Adipocyte (in vitro differentiated cells): Measurements from ENCODE around the gene G2E3.

ENCODE experiments used
- DNase-seq: peaks from one replicate; pipeline ENCODE4 v3.0.0-alpha.2; 2015; ENCODE audit warnings: low read depth
- H3K27me3 ChIP-seq: replicated peaks from 2 replicates; pipeline ENCODE4 v1.7.0; 2013; ENCODE audit warnings: mild to moderate bottlenecking, low read length, moderate library complexity; ENCODE audit not compliant: control insufficient read depth, insufficient read depth
- H3K36me3 ChIP-seq: 2 replicates; pipeline ENCODE4 v1.7.0; 2013; ENCODE audit warnings: low read length, mild to moderate bottlenecking, moderate library complexity; ENCODE audit not compliant: control insufficient read depth, insufficient read depth, severe bottlenecking
- H3K4me1 ChIP-seq: 2 replicates; pipeline ENCODE4 v1.7.0; 2013; ENCODE audit warnings: mild to moderate bottlenecking, low read length, moderate library complexity; ENCODE audit not compliant: control insufficient read depth, insufficient read depth
- H3K4me3 ChIP-seq: 2 replicates; pipeline ENCODE4 v1.7.0; 2013; ENCODE audit warnings: mild to moderate bottlenecking, low read length, moderate library complexity
- H3K9ac ChIP-seq: 2 replicates; pipeline ENCODE4 v1.7.0; 2013; ENCODE audit warnings: mild to moderate bottlenecking, low read length, moderate library complexity
- H3K9me3 ChIP-seq: 2 replicates; pipeline ENCODE4 v1.7.0; 2013; ENCODE audit warnings: mild to moderate bottlenecking, low read length, moderate library complexity; ENCODE audit not compliant: control insufficient read depth

The G2E3 gene

GRCh38 chr14:30558675-30559555 is at the start of gene G2E3:
Gene G2E3, plus strand, starts transcription at chr14:30559158. Its CDS starts 21,922 bp downstream, at chr14:30581080.
- Histone ChIP-seq H3K9ac (peak within 1 kb of the TSS; percentile 88), H3K4me3 (peak within 1 kb of the TSS; percentile 97), H3K36me3 (no peaks in the 10 kb centered on the region), H3K4me1 (peaks cover 17% of the 10 kb centered on the region), H3K27me3 (no peaks in the 10 kb centered on the region), H3K9me3 (no peaks in the 10 kb centered on the region)
- peak; percentile 96 for DNase-seq

- no peak overlapping the region for H3K9ac ChIP-seq
- H3K27me3 ChIP-seq, result no peaks in the 10 kb centered on the region
- no peaks in the 10 kb centered on the region for H3K36me3 ChIP-seq
- H3K4me1 ChIP-seq, result no peaks in the 10 kb centered on the region
- no peak for DNase-seq
- H3K4me3 ChIP-seq, result no peak overlapping the region
- H3K9me3 ChIP-seq, result no peaks in the 10 kb centered on the region
These were observed 41.2 kb upstream of the G2E3 start for GRCh38 chr14:30517737-30518136.

- no peak for DNase-seq
- Histone ChIP-seq H3K9me3 (no peaks in the 10 kb centered on the region), H3K36me3 (no peaks in the 10 kb centered on the region), H3K27me3 (no peaks in the 10 kb centered on the region), H3K9ac (no peak overlapping the region), H3K4me1 (no peaks in the 10 kb centered on the region), H3K4me3 (no peak overlapping the region)
These were observed 39.9 kb upstream of the G2E3 start for GRCh38 chr14:30518867-30519560.

- no peaks in the 10 kb centered on the region for H3K36me3 ChIP-seq
- no peaks in the 10 kb centered on the region for H3K27me3 ChIP-seq
- no peak overlapping the region for H3K9ac ChIP-seq
- no peaks in the 10 kb centered on the region for H3K9me3 ChIP-seq
- no peak overlapping the region for H3K4me3 ChIP-seq
- no peaks in the 10 kb centered on the region for H3K4me1 ChIP-seq
- no peak for DNase-seq
These were observed 39.0 kb upstream of the G2E3 start for GRCh38 chr14:30519961-30520360.

- Histone ChIP-seq H3K4me1 (no peaks in the 10 kb centered on the region), H3K9me3 (no peaks in the 10 kb centered on the region), H3K4me3 (no peak overlapping the region), H3K9ac (no peak overlapping the region), H3K27me3 (no peaks in the 10 kb centered on the region), H3K36me3 (no peaks in the 10 kb centered on the region)
- DNase-seq, result no peak
These were observed 38.4 kb upstream of the G2E3 start for GRCh38 chr14:30520536-30520935.

GRCh38 chr14:30521899-30522736 is 36.8 kb upstream of the G2E3 start:
- Histone ChIP-seq H3K9ac (peak overlapping the region; percentile 43), H3K4me1 (no peaks in the 10 kb centered on the region), H3K36me3 (no peaks in the 10 kb centered on the region), H3K27me3 (no peaks in the 10 kb centered on the region), H3K4me3 (no peak overlapping the region), H3K9me3 (no peaks in the 10 kb centered on the region)
- peak; percentile 79 for DNase-seq

- Histone ChIP-seq H3K9me3 (no peaks in the 10 kb centered on the region), H3K4me1 (no peaks in the 10 kb centered on the region), H3K4me3 (no peak overlapping the region), H3K27me3 (no peaks in the 10 kb centered on the region), H3K36me3 (no peaks in the 10 kb centered on the region), H3K9ac (no peak overlapping the region)
- DNase-seq, result peak; percentile 64
These were observed 33.1 kb upstream of the G2E3 start for GRCh38 chr14:30525833-30526232.

- Histone ChIP-seq H3K9me3 (no peaks in the 10 kb centered on the region), H3K36me3 (no peaks in the 10 kb centered on the region), H3K27me3 (no peaks in the 10 kb centered on the region), H3K4me3 (no peak overlapping the region), H3K9ac (no peak overlapping the region), H3K4me1 (no peaks in the 10 kb centered on the region)
- no peak for DNase-seq
These were observed 31.8 kb upstream of the G2E3 start for GRCh38 chr14:30527196-30527595.

GRCh38 chr14:30528119-30528518 is 30.8 kb upstream of the G2E3 start:
- DNase-seq, result no peak
- Histone ChIP-seq H3K9ac (no peak overlapping the region), H3K27me3 (no peaks in the 10 kb centered on the region), H3K4me1 (no peaks in the 10 kb centered on the region), H3K4me3 (no peak overlapping the region), H3K9me3 (no peaks in the 10 kb centered on the region), H3K36me3 (no peaks in the 10 kb centered on the region)

- no peaks in the 10 kb centered on the region for H3K27me3 ChIP-seq
- H3K9me3 ChIP-seq, result no peaks in the 10 kb centered on the region
- DNase-seq, result no peak
- no peak overlapping the region for H3K9ac ChIP-seq
- H3K36me3 ChIP-seq, result no peaks in the 10 kb centered on the region
- H3K4me1 ChIP-seq, result no peaks in the 10 kb centered on the region
- no peak overlapping the region for H3K4me3 ChIP-seq
These were observed 29.9 kb upstream of the G2E3 start for GRCh38 chr14:30528778-30529642.
